SH-SY5Y (cell line): ENCODE measurements around the gene VASH2.

Experiments used
- GATA2 ChIP-seq: IDR thresholded peaks from 2 replicates; pipeline ENCODE4 v1.6.1; 2011; ENCODE audit warnings: mild to moderate bottlenecking, low read depth, low read length
- GATA3 ChIP-seq: IDR thresholded peaks from 2 replicates; pipeline ENCODE4 v1.6.1; 2011; ENCODE audit warnings: low read depth, mild to moderate bottlenecking, low read length, moderate library complexity

DNA sequence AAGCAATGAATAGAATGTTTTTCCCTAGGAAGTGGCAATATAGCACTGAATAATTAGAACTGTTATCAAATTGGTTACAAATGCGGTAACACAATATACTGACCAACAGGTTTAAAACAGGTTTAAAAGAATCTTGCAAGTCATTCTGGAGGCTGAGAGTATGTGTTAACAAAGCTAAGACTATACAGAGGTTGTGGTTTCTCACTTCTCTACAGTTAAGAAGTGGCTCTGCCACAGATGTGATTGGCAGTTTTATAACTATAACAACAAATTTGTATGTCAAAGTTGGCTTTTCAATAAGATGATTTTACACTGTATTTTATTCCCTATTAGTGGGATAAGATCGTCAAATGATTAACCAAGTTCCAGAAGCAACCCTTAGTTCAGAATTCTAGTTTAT, 58.2 kb downstream of the VASH2 start:
- TF ChIP-seq GATA2 (no peak), GATA3 (no peak)
